ENCODE results near the gene DTNBP1.

DTNBP1 gene

GRCh38 chr6:15588971-15589634 is 73.7 kb downstream of the DTNBP1 start:
- no peak for DNase-seq (ENCODE audit: low read depth)

- DNase-seq (ENCODE audit: low read depth), result no peak
These were observed 76.3 kb downstream of the DTNBP1 start for GRCh38 chr6:15586503-15586902.

- DNase-seq (ENCODE audit: low read depth), result no peak
These were observed 77.0 kb downstream of the DTNBP1 start for GRCh38 chr6:15585760-15586214.

GRCh38 chr6:15582499-15582898 is 80.3 kb downstream of the DTNBP1 start:
- no peak for DNase-seq (ENCODE audit: low read depth)

GRCh38 chr6:15581751-15582150 is 81.1 kb downstream of the DTNBP1 start:
- no peak for DNase-seq (ENCODE audit: low read depth)

GRCh38 chr6:15580326-15580725 is 82.5 kb downstream of the DTNBP1 start:
- DNase-seq (ENCODE audit: low read depth), result no peak

- DNase-seq (ENCODE audit: low read depth), result no peak
These were observed 84.0 kb downstream of the DTNBP1 start for GRCh38 chr6:15578716-15579391.

GRCh38 chr6:15577550-15578171 is 85.2 kb downstream of the DTNBP1 start:
- no peak for DNase-seq (ENCODE audit: low read depth)

- no peak for DNase-seq (ENCODE audit: low read depth)
These were observed 85.7 kb downstream of the DTNBP1 start for GRCh38 chr6:15577106-15577505.

- DNase-seq (ENCODE audit: low read depth), result no peak
These were observed 87.3 kb downstream of the DTNBP1 start for GRCh38 chr6:15575357-15576033.

- no peak for DNase-seq (ENCODE audit: low read depth)
These were observed 88.3 kb downstream of the DTNBP1 start for GRCh38 chr6:15574486-15574885.

- no peak for DNase-seq (ENCODE audit: low read depth)
These were observed 88.8 kb downstream of the DTNBP1 start for GRCh38 chr6:15574023-15574422.

- no peak for DNase-seq (ENCODE audit: low read depth)
These were observed 89.4 kb downstream of the DTNBP1 start for GRCh38 chr6:15573384-15573783.

GRCh38 chr6:15572296-15573016 is 90.4 kb downstream of the DTNBP1 start:
- no peak for DNase-seq (ENCODE audit: low read depth)

GRCh38 chr6:15570171-15570570 is 92.7 kb downstream of the DTNBP1 start:
- no peak for DNase-seq (ENCODE audit: low read depth)

- DNase-seq (ENCODE audit: low read depth), result no peak
These were observed 93.5 kb downstream of the DTNBP1 start for GRCh38 chr6:15569035-15569995.

GRCh38 chr6:15562977-15563376 is 99.9 kb downstream of the DTNBP1 start:
- DNase-seq (ENCODE audit: low read depth), result no peak

- no peak for DNase-seq (ENCODE audit: low read depth)
These were observed 101.2 kb downstream of the DTNBP1 start for GRCh38 chr6:15561447-15562199.

GRCh38 chr6:15560713-15561112 is 102.1 kb downstream of the DTNBP1 start:
- DNase-seq (ENCODE audit: low read depth), result no peak

- DNase-seq (ENCODE audit: low read depth), result no peak
These were observed 105.7 kb downstream of the DTNBP1 start for GRCh38 chr6:15557174-15557573.

All from T-helper 22 cell (primary cell).